NCI-H446 (cell line): ENCODE results near the gene SPSB3.

Experiments used
- DNase-seq, 2 experiments: peaks; one replicate each; lab custom pipeline; 2025; lab: John Stamatoyannopoulos, UW

SPSB3 gene

DNA sequence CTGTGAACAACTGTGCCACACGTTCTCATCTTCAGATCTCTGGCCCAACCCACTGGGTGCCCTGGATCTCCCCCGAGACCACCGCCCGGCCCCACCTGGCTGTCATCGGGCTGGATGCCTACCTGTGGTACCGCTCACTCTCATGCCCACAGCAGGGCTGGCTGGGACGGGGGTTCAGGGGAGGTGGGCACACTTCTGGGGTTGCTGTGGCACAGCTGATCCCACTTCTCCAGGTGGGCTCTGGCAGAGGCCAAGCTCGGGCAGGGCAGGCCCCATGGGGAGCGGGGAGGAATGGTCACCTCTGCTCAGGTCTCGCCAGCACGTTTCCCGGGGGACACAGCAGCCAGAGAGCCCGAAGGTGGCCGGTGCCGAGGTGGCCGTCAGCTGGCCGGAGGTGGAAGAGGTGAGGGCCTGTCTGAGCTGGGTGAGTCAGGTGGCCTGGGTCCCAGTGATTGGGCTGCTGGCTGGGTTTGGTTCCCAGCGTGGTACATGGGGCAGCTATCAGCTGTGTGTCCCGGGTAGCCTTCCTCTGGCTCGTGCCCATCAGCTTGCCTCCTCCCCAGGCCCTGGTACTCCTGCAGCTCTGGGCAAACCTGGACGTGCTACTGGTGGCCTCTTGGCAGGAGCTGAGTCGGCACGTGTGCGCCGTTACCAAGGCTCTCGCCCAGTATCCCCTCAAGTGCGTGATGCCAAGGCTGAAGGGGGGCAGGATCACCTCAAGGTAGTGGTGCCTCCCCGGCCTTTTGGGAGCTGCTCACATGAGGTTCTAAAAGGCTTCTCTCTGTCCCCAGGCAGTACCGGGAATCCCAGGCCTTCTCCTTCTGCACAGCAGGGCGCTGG is 7.1 kb downstream of the SPSB3 start:
- DNase-seq: no peak

DNA sequence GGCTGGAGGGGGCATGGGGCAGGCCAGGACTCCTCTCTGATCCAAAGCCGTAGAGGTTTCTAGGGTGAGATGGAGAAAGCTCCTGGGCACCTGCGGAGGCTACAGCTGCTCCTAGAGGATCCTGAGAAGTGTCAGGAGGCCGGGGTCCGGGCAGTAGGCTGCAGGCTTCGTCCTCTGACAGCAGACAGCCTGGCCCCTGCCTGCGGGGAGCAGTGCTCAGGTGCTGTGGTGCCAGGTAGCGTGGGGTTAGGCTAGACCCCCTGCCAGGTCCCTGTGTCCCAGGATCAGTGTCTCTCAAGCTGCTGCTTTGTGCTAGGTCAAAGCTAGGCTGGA is 8.0 kb downstream of the SPSB3 start:
- DNase-seq: no peak

GRCh38 chr16:1773703-1774447 is 8.5 kb downstream of the SPSB3 start:
- DNase-seq: no peak

DNA sequence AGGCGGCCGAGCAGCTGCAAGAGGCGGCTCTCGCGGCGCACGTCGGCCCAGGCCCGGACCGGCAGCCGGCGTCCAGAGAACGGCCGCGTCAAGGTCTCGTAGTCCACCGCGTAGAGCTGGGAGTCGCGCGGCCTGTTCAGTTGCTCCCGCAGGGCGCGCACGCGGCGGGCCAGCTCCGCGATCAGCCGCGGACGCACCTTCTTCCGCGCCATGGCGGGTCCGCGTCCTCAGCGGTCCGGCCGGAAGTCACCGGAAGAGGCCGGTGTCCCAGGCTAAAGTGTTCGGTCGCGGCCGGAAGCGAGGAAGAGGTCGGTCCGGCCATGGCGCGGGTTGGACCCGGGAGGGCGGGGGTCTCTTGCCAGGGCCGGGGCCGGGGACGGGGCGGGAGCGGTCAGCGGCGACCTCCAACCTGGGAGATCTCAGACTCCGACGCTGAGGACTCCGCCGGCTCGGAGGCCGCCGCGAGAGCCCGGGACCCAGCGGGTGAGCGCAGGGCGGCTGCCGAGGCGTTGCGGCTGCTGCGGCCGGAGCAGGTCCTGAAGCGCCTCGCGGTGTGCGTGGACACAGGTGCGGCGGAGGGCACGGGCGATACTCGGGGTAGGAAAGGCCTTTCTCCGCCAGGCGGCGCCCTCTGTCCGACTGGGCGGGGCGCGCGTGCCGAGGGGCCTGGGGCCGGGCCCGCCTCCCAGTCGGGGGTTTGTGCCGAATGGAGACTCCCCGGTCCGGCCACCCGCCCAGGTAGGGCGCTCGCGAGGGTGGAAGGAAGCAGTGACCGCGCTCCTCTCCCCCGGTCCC is 9.3 kb downstream of the SPSB3 start, which contains the start of gene MRPS34:
TSS of gene MRPS34 (minus strand) at position 227 of the 795 bp plus-strand sequence. CDS start at position 212, 15 bp downstream.
- peak; percentile 33 to 84 for DNase-seq

DNA sequence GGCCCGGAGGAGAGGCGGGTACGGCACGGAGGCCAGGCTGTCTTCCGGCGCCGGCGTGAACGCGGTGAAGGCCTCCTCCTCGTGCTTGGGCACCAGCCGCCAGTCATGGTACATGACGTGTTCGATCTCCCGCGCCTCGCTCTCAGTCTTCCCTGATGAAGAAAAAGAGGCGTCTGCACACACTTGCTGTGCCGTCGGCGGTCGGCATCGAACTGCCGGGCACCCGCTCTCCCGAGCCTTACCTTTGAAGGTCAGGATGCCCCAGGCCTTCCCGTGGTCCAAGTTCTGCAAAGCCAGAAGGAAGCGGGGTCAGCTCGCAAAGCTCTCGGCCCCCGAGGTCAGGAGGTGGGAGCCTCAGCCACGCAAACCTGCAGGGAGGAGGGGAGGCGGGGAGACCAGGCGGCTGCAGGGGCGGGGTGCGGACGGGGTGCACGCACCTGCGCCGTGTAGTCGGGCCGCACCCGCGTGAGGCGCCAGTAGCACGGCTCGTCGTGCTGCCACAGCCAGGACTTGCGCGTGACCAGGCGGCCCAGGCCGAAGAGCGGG is 9.9 kb downstream of the SPSB3 start, which contains the start of gene EME2:
TSS of gene EME2 (plus strand) at position 449 of the 546 bp plus-strand sequence. CDS start 418 bp downstream, outside the sequence.
- no peak for DNase-seq

- no peak for DNase-seq
Observed at GRCh38 chr16:1771864-1772361, 10.5 kb downstream of the SPSB3 start.

- peak; percentile 13 to 63 for DNase-seq
Observed at GRCh38 chr16:1771188-1771863, 11.0 kb downstream of the SPSB3 start, which contains the start of gene NME3. Gene NME3, minus strand, starts transcription at chr16:1771543. Its CDS starts 9 bp downstream, at chr16:1771534.

DNA sequence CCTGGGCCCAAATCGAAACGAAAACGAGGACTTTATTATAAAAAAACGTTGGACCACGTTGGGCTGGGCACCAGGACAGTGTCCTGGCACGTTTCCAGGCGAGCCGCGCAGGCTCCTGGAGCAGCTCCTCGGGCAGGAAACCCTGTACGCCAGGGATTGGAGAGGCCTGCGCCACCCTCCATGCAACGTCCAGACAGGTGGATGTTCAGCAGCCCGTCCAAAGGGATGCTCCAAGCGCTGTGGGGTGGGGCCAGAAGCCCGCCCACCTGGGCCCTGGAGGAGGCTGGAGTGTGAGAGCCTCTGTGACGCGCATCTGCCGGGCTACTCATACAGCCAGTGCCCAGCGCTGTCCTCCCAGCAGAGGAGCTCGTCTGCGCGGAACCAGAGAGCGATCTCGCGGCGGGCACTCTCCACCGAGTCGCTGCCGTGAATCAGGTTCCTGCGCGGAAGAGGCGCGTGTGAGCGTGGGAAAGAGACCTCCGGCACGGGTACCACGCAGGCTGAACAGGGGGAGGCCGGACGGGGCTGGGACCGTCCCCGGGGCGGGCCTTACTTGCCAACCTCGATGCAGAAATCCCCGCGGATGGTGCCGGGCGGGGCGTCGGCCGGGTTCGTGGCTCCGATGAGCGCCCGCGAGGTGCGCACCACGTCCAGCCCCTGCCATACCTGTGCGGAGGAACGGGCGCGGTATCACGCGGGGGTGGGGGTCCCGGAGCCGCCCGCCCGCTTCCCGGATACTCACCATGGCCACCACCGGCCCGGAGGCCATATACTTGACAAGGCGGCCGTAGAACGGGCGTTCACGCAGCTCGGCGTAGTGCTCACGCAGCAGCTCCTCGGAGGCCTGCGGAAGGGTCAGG is 11.8 kb downstream of the SPSB3 start:
- peak in 1 of 2 experiments; percentile 49 for DNase-seq

GRCh38 chr16:1769402-1770300 is 12.7 kb downstream of the SPSB3 start:
- no peak for DNase-seq

DNA sequence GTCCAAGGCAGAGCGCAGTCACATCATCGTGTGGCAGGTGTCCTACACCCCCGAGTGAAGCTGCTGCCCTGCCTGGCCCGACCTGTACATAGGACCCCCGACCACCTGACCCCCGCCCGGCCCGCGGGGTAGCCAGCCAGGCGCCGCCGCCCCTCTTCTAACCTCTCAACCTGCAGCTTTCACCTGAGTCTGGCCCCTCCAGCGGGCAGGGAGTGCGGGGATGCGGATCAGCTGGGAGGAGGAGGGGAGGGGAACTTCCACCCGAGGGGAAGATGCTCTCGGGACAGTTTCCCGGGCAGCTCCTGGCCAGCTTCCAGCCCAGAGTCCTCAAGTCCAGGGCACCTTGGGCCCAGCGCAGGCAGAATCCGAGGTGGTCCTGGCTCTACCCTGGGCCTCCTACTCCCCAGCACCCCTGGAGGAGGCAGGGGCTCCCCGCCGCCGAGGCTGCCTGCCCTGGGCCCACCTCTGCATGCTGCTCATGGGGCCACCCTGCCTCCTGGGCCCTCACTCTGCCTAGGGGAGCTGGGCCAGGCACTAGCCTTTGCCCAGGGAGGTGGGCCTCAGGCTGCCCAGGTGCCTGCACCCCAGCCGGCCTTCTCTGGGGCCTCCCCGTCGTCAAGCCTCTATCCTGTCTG is 13.5 kb downstream of the SPSB3 start:
- DNase-seq: no peak

DNA sequence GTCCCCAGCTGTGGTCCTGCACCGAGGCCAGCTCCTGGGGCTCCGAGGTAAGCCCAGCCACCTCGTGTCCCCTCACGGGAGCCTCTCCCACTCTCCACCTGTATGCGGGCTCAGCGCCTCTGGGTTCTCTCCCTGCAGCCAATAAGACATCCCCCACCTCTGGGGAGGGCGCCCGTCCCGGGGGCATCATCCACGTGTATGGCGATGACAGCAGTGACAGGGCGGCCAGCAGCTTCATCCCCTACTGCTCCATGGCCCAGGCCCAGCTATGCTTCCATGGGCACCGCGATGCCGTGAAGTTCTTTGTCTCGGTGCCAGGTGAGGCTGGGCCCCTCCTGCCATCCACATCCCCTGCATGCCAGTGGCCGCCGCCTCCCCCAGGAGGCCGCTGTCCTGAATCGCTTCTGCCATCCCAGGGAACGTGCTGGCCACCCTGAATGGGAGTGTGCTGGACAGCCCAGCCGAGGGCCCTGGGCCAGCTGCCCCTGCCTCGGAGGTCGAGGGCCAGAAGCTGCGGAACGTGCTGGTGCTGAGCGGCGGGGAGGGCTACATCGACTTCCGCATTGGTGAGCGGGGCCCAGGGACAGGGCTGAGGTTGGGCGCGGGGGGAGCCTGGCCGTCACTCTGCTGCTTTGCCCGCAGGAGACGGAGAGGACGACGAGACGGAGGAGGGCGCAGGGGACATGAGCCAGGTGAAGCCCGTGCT is 14.2 kb downstream of the SPSB3 start:
- no peak for DNase-seq

GRCh38 chr16:1767116-1767994 is 15.0 kb downstream of the SPSB3 start:
- no peak for DNase-seq

DNA sequence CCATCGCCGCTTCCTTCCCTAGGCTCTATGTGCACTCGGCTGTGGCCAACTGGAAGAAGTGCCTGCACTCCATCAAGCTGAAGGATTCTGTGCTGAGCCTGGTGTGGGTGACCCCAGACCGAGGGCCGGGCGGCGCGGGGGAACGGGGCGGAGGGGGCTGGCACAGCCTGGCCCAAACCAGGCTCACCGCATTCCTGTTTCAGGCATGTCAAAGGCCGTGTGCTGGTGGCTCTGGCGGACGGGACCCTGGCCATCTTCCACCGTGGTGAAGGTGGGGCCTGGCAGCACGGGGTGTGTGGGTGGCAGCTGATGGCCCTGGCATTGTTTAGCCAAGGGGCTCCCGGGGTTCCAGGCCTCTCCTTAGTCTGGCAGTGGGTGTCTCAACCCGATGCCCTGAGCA is 15.7 kb downstream of the SPSB3 start:
- no peak for DNase-seq

GRCh38 chr16:1766231-1766630 is 16.1 kb downstream of the SPSB3 start:
- no peak for DNase-seq

GRCh38 chr16:1765826-1766225 is 16.5 kb downstream of the SPSB3 start:
- DNase-seq: no peak

DNA sequence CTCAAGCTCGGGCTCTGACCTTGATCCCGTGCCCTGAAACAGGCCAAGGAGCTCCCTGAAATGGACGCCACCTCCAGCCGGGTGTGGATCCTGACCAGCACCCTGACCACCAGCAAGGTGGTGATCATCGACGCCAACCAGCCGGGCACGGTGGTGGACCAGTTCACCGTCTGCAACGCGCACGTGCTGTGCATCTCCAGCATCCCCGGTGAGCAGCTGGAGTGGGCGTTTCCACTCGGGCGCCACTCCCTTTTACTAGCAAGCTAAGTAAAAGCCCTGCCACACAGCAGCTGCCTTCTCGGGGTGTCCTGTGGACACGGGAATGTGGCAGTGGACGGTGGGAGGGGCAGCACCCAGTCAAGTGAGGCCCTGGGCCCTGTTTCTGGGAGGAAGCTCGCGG is 17.4 kb downstream of the SPSB3 start:
- no peak for DNase-seq
